Measurements from ENCODE around the gene WDR1. TPM values are rescaled to one million over a fixed set of nuclear protein-coding genes. Genes with fewer than 3 reads are reported as not detected.

The WDR1 gene
- total RNA-seq, 1 experiment from 2014 or later = 199 TPM

DNA sequence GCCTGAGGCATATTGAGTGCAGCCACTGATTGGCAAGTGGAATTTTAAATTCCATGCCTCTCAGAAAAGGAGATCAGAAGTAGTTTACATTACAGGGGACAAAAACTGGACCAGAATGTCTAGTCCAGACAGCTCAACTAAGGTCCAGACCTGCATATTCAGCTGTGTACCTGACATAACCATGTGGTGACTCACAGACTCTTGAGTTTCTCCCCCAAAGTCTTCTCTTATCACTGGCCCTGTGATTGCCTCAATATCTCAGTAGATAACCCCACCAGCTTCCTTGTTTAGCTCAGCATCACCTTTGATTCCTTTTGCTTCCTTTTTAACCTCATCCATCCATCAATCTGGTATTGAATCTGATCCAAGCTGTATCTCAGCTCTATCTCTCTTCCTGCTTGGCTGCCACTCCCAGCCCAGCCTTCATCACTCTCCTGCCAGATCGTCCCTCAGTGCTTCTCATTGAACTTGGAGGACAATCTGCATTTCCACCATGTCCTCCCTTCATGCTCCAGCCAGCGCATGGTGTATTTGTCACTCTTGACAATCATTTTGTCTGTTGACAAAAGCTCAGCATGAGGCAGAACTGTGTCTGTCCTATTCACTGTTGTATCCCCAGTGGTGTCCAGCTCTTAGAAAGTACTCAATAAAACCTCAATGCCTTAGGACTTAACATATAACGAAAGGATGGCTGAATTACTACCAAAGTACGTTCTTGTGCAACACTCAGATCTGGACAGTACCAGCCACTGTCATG is 67.5 kb downstream of the WDR1 start:
- DNase-seq = no peak
- Mint-ChIP-seq H3K27ac (ENCODE audit: unreplicated experiment) (no peak overlapping the region), H3K4me3 (ENCODE audit: low read depth, unreplicated experiment) (no peak overlapping the region), H3K27me3 (ENCODE audit: unreplicated experiment) (no peaks in the 10 kb centered on the region), H3K9me3 (ENCODE audit: low read depth, unreplicated experiment) (no peaks in the 10 kb centered on the region), H3K36me3 (ENCODE audit: insufficient read depth, unreplicated experiment) (peaks cover 4% of the 10 kb centered on the region), H3K4me1 (ENCODE audit: low read depth, unreplicated experiment) (peaks cover 43% of the 10 kb centered on the region)
- TF ChIP-seq, protein P1, sequence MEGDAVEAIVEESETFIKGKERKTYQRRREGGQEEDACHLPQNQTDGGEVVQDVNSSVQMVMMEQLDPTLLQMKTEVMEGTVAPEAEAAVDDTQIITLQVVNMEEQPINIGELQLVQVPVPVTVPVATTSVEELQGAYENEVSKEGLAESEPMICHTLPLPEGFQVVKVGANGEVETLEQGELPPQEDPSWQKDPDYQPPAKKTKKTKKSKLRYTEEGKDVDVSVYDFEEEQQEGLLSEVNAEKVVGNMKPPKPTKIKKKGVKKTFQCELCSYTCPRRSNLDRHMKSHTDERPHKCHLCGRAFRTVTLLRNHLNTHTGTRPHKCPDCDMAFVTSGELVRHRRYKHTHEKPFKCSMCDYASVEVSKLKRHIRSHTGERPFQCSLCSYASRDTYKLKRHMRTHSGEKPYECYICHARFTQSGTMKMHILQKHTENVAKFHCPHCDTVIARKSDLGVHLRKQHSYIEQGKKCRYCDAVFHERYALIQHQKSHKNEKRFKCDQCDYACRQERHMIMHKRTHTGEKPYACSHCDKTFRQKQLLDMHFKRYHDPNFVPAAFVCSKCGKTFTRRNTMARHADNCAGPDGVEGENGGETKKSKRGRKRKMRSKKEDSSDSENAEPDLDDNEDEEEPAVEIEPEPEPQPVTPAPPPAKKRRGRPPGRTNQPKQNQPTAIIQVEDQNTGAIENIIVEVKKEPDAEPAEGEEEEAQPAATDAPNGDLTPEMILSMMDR (IDR thresholded peaks at IDR 0.05; ENCODE audit: unreplicated experiment) = no peak
- intact Hi-C loops (cut with micrococcal nuclease; ENCODE audit: unreplicated experiment) = no loop called here
- CTCF ChIA-PET = interaction anchor here (1.2 kb wide), 2 partner anchors 17 to 35 kb away, joined by 3 to 4 read pairs; no protein-coding TSS in a partner anchor
- BruUV-seq (replicated peaks) = no TSS peak

GRCh38 chr4:10047967-10048366 is 68.6 kb downstream of the WDR1 start:
- no peak overlapping the region for H3K4me3 Mint-ChIP-seq (ENCODE audit: low read depth, unreplicated experiment)
- no peaks in the 10 kb centered on the region for H3K9me3 Mint-ChIP-seq (ENCODE audit: low read depth, unreplicated experiment)
- CTCF ChIA-PET = no interaction called here
- H3K27me3 Mint-ChIP-seq (ENCODE audit: unreplicated experiment) = no peaks in the 10 kb centered on the region
- intact Hi-C loops (cut with micrococcal nuclease; ENCODE audit: unreplicated experiment) = no loop called here
- TF ChIP-seq, protein P1 (IDR thresholded peaks at IDR 0.05; ENCODE audit: unreplicated experiment) = no peak
- peaks cover 43% of the 10 kb centered on the region for H3K4me1 Mint-ChIP-seq (ENCODE audit: low read depth, unreplicated experiment)
- no peak for DNase-seq
- no peak overlapping the region for H3K27ac Mint-ChIP-seq (ENCODE audit: unreplicated experiment)
- peaks cover 4% of the 10 kb centered on the region for H3K36me3 Mint-ChIP-seq (ENCODE audit: insufficient read depth, unreplicated experiment)
- no TSS peak for BruUV-seq (replicated peaks)

GRCh38 chr4:10046471-10046870 is 70.1 kb downstream of the WDR1 start:
- peaks cover 30% of the 10 kb centered on the region for H3K4me1 Mint-ChIP-seq (ENCODE audit: low read depth, unreplicated experiment)
- no peaks in the 10 kb centered on the region for H3K27me3 Mint-ChIP-seq (ENCODE audit: unreplicated experiment)
- DNase-seq = no peak
- H3K36me3 Mint-ChIP-seq (ENCODE audit: insufficient read depth, unreplicated experiment) = peaks cover 4% of the 10 kb centered on the region
- TF ChIP-seq, protein P1 (IDR thresholded peaks at IDR 0.05; ENCODE audit: unreplicated experiment) = no peak
- BruUV-seq (replicated peaks) = no TSS peak
- CTCF ChIA-PET = no interaction called here
- no peak overlapping the region for H3K4me3 Mint-ChIP-seq (ENCODE audit: low read depth, unreplicated experiment)
- intact Hi-C loops (cut with micrococcal nuclease; ENCODE audit: unreplicated experiment) = no loop called here
- no peak overlapping the region for H3K27ac Mint-ChIP-seq (ENCODE audit: unreplicated experiment)
- H3K9me3 Mint-ChIP-seq (ENCODE audit: low read depth, unreplicated experiment) = no peaks in the 10 kb centered on the region

DNA sequence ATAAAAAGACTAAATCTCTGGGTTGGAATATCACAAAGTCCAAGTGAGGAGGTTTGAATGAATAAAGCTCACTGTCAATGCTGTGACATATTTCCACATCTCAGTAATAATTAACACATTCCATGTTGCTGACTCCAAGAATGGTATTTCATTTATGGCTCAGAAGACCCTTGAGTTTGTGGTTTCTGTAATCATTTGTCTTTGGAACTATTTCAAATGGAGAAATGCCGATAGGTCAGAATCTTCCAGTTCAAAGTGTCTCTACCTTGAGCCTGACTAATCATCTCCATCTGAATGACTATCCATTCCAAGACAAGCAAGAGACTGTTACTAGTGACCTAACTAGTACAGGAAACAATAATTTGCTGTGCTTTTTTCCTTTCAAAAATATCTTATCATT is 71.1 kb downstream of the WDR1 start:
- Mint-ChIP-seq H3K4me3 (ENCODE audit: low read depth, unreplicated experiment) (no peak overlapping the region), H3K9me3 (ENCODE audit: low read depth, unreplicated experiment) (no peaks in the 10 kb centered on the region), H3K36me3 (ENCODE audit: insufficient read depth, unreplicated experiment) (peaks cover 4% of the 10 kb centered on the region), H3K27me3 (ENCODE audit: unreplicated experiment) (no peaks in the 10 kb centered on the region), H3K27ac (ENCODE audit: unreplicated experiment) (no peak overlapping the region), H3K4me1 (ENCODE audit: low read depth, unreplicated experiment) (peaks cover 28% of the 10 kb centered on the region)
- no TSS peak for BruUV-seq (replicated peaks)
- TF ChIP-seq, protein P1 (IDR thresholded peaks at IDR 0.05; ENCODE audit: unreplicated experiment) = no peak
- no peak for DNase-seq
- intact Hi-C loops (cut with micrococcal nuclease; ENCODE audit: unreplicated experiment) = no loop called here
- CTCF ChIA-PET = interaction anchor here (0.8 kb wide), 1 partner anchor 13 kb away, joined by 8 read pairs; no protein-coding TSS in a partner anchor

All from Calu3 (cell line).